Uterus (tissue), 2 donors: ENCODE data around the gene PSMG4.

Experiments
- POLR2A ChIP-seq, 2 donors: fragments of 450-650 bp; IDR thresholded peaks; one replicate each; pipeline ENCODE4 v1.6.1; 2016; ENCODE audit warnings: antibody characterized with exemption in 2 of 2, mild to moderate bottlenecking in 1 of 2, moderate library complexity in 1 of 2
- TF ChIP-seq, protein P1 (sequence below), 4 experiments: fragments of 200-600 bp in 2 of 4; fragments of 450-650 bp in 2 of 4; sonication (generic) in 2 of 4; IDR thresholded peaks; one replicate each; pipeline ENCODE4 v1.5.1; 2016 to 2019; ENCODE audit warnings: antibody characterized with exemption in 4 of 4, mild to moderate bottlenecking in 2 of 4, moderate library complexity in 1 of 4

DNA sequence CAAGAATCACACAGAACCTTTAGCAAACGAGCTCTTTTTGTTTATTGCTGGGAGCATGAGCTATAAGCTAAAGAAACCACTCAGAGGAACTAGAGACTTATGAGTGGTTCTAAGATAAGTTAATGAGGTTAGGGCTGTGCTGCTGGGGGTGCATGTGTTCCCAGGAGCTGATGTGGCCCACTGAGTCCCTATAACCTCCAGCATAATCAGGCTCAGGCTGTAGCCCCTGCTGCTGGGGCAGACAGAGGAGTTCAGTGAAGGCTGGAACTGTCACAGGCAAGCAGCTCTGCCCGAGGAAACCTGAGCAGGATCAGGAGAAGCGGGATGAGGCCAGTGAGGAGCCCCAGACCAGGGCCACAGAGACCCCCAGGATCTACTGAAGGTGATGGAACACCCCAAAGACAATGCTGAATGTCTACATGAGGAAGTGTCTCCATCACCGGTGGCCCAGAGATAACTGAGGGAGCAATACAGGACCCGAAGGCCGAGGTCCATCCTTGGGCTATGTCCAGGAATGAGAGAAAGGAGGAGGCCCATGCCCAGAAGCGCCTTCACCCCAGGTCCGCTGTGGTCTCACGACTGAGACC, 48.6 kb upstream of the PSMG4 start:
- TF ChIP-seq, protein P1, sequence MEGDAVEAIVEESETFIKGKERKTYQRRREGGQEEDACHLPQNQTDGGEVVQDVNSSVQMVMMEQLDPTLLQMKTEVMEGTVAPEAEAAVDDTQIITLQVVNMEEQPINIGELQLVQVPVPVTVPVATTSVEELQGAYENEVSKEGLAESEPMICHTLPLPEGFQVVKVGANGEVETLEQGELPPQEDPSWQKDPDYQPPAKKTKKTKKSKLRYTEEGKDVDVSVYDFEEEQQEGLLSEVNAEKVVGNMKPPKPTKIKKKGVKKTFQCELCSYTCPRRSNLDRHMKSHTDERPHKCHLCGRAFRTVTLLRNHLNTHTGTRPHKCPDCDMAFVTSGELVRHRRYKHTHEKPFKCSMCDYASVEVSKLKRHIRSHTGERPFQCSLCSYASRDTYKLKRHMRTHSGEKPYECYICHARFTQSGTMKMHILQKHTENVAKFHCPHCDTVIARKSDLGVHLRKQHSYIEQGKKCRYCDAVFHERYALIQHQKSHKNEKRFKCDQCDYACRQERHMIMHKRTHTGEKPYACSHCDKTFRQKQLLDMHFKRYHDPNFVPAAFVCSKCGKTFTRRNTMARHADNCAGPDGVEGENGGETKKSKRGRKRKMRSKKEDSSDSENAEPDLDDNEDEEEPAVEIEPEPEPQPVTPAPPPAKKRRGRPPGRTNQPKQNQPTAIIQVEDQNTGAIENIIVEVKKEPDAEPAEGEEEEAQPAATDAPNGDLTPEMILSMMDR (IDR thresholded peaks at IDR 0.05) = no peak
- no peak for TF ChIP-seq POLR2A (IDR thresholded peaks at IDR 0.05)
